Erythroblast (primary cell): ENCODE results near the gene OR52A5.

Source experiments
- GATA1 ChIP-seq: IDR thresholded peaks from 2 replicates; pipeline ENCODE4 v1.6.1; 2011; ENCODE audit warnings: low read depth, mild to moderate bottlenecking, control low read depth, low read length, moderate library complexity
- POLR2A ChIP-seq: IDR thresholded peaks from 2 replicates; pipeline ENCODE4 v1.6.1; 2011; ENCODE audit warnings: mild to moderate bottlenecking, low read length

- TF ChIP-seq POLR2A (no peak), GATA1 (no peak)
Observed at GRCh38 chr11:5131584-5132335, 6.4 kb downstream of the OR52A5 start.
